Activated CD8-positive, alpha-beta T cell treated with anti-CD3 and anti-CD28 coated beads for 36 hours (primary cell): ENCODE data around the gene DUSP7. TPM values are rescaled to one million over a fixed set of nuclear protein-coding genes. Genes with fewer than 3 reads are reported as not detected.

Experiments used
- ATAC-seq: fragments of 200-7000 bp; cut with Tn5 transposase; one replicate; pipeline ENCODE4 v1.10.0; 2021; ENCODE audit warnings: mild to moderate bottlenecking, moderate library complexity
- CTCF ChIA-PET: fragments of 350-600 bp; sonication (Branson Sonifier 250); formaldehyde crosslinking; loops from one replicate; lab custom pipeline; 2021; ENCODE audit warnings: antibody characterized with exemption; lab: Charles Lee
- POLR2A ChIA-PET: fragments of 350-600 bp; sonication (Branson Sonifier 250); formaldehyde crosslinking; loops from one replicate; lab custom pipeline; 2021; ENCODE audit warnings: antibody characterized with exemption; lab: Charles Lee
- DNase-seq: peaks from one replicate; pipeline ENCODE4 v3.0.0-alpha.2; 2020
- H3K27ac Mint-ChIP-seq: one replicate; pipeline ENCODE4 v1.8.0; 2021; ENCODE audit warnings: mild to moderate bottlenecking, mixed read lengths
- H3K27me3 Mint-ChIP-seq: one replicate; pipeline ENCODE4 v1.8.0; 2021; ENCODE audit warnings: mixed read lengths
- H3K36me3 Mint-ChIP-seq: one replicate; pipeline ENCODE4 v1.8.0; 2021; ENCODE audit warnings: low read depth, mixed read lengths
- H3K4me1 Mint-ChIP-seq: one replicate; pipeline ENCODE4 v1.8.0; 2021; ENCODE audit warnings: low read depth, mixed read lengths
- H3K4me3 Mint-ChIP-seq: one replicate; pipeline ENCODE4 v1.8.0; 2021; ENCODE audit warnings: mild to moderate bottlenecking, moderate library complexity, mixed read lengths
- H3K9me3 Mint-ChIP-seq: one replicate; pipeline ENCODE4 v1.8.0; 2021; ENCODE audit warnings: mixed read lengths
- CTCF ChIP-seq: fragments of 200-600 bp; IDR thresholded peaks from one replicate; pipeline ENCODE4 v1.8.0; 2022; ENCODE audit warnings: antibody characterized with exemption, mild to moderate bottlenecking
- intact Hi-C: fragments of 100-400 bp; cut with micrococcal nuclease; formaldehyde crosslinking; loops from one replicate; pipeline ENCODE4 v1.10.0; 2022
- total RNA-seq, 2 experiments: library from RNA; stranded (reverse); gene quantifications; one replicate each; pipeline ENCODE4 v1.2.3, GENCODE V29; 2021

DUSP7 gene
- total RNA-seq, 2 experiments from 2014 or later: 19.6 to 21.6 TPM

GRCh38 chr3:52086461-52086860, 30.1 kb upstream of the DUSP7 start:
- Mint-ChIP-seq H3K4me1 (peaks cover 28% of the 10 kb centered on the region), H3K9me3 (no peaks in the 10 kb centered on the region), H3K36me3 (no peaks in the 10 kb centered on the region), H3K27ac (peak overlapping the region; percentile 75), H3K27me3 (no peaks in the 10 kb centered on the region), H3K4me3 (no peak overlapping the region)
- ATAC-seq (peak; percentile 30), DNase-seq (peak; percentile 33)
- TF ChIP-seq CTCF: no peak
- CTCF ChIA-PET: interaction anchor here (0.6 to 2.2 kb wide), 11 partner anchors 11 to 253 kb away, joined by 3 to 10 read pairs (median 5); partner anchors contain the start of genes ACY1, PARP3 and RRP9
- intact Hi-C loops: no loop called here
- POLR2A ChIA-PET: interaction anchor here (1.0 to 2.3 kb wide), 4 partner anchors 30 to 113 kb away, joined by 3 to 10 read pairs (median 5); partner anchors contain the start of genes ABHD14B and DUSP7

- CTCF ChIA-PET: interaction anchor here (0.6 to 2.2 kb wide), 5 partner anchors 10 to 102 kb away, joined by 4 to 10 read pairs (median 5); partner anchors contain the start of gene ACY1
Measured at GRCh38 chr3:52085681-52086282, 29.4 kb upstream of the DUSP7 start.

GRCh38 chr3:52084954-52085680, 28.7 kb upstream of the DUSP7 start:
- H3K27me3 Mint-ChIP-seq: no peaks in the 10 kb centered on the region
- intact Hi-C loops: no loop called here

More at GRCh38 chr3:52085681-52086282, 29.4 kb upstream of the DUSP7 start:
- peaks cover 28% of the 10 kb centered on the region for H3K4me1 Mint-ChIP-seq
- POLR2A ChIA-PET: interaction anchor here (1.0 to 2.3 kb wide), 4 partner anchors 29 to 112 kb away, joined by 3 to 10 read pairs (median 5); partner anchors contain the start of genes ABHD14B and DUSP7
- peak; percentile 84 for DNase-seq
- H3K9me3 Mint-ChIP-seq: no peaks in the 10 kb centered on the region
- H3K4me3 Mint-ChIP-seq: no peak overlapping the region
- no peaks in the 10 kb centered on the region for H3K36me3 Mint-ChIP-seq
- H3K27ac Mint-ChIP-seq: peak overlapping the region; percentile 75
- intact Hi-C loops: no loop called here
- no peaks in the 10 kb centered on the region for H3K27me3 Mint-ChIP-seq
- ATAC-seq: peak; percentile 77
- no peak for TF ChIP-seq CTCF

GRCh38 chr3:52084216-52084945, 28.0 kb upstream of the DUSP7 start:
- DNase-seq (no peak), ATAC-seq (no peak)
- CTCF ChIA-PET: interaction anchor here (0.8 kb wide), 1 partner anchor 60 kb away, joined by 3 read pairs; no protein-coding TSS in a partner anchor
- TF ChIP-seq CTCF: no peak
- Mint-ChIP-seq H3K4me1 (peaks cover 28% of the 10 kb centered on the region), H3K27ac (no peak overlapping the region), H3K4me3 (no peak overlapping the region), H3K27me3 (no peaks in the 10 kb centered on the region), H3K9me3 (no peaks in the 10 kb centered on the region), H3K36me3 (no peaks in the 10 kb centered on the region)
- POLR2A ChIA-PET: interaction anchor here (2.3 kb wide), 1 partner anchor 28 kb away, joined by 10 read pairs; the partner anchor contains the start of gene DUSP7
- intact Hi-C loops: no loop called here

More at GRCh38 chr3:52084954-52085680, 28.7 kb upstream of the DUSP7 start:
- ChIA-PET POLR2A (interaction anchor here (2.3 kb wide), 1 partner anchor 29 kb away, joined by 10 read pairs; the partner anchor contains the start of gene DUSP7), CTCF (interaction anchor here (1.2 to 2.2 kb wide), 3 partner anchors 29 to 84 kb away, joined by 5 to 10 read pairs (median 5); no protein-coding TSS in a partner anchor)
- Mint-ChIP-seq H3K4me3 (no peak overlapping the region), H3K27ac (peak overlapping the region; percentile 75), H3K9me3 (no peaks in the 10 kb centered on the region), H3K4me1 (peaks cover 28% of the 10 kb centered on the region), H3K36me3 (no peaks in the 10 kb centered on the region)
- no peak for TF ChIP-seq CTCF
- no peak for ATAC-seq
- DNase-seq: no peak
